Ishikawa (cell line): ENCODE data around the gene SLCO2A1.

Source experiments
- CEBPB ChIP-seq: IDR thresholded peaks from 2 replicates; pipeline ENCODE4 v1.6.1; 2012
- CREB1 ChIP-seq: IDR thresholded peaks from 2 replicates; pipeline ENCODE4 v1.6.1; 2012; ENCODE audit warnings: low read depth
- EGR1 ChIP-seq: IDR thresholded peaks from 2 replicates; pipeline ENCODE4 v1.6.1; 2012
- EP300 ChIP-seq: IDR thresholded peaks from 2 replicates; pipeline ENCODE4 v1.6.1; 2012; ENCODE audit warnings: borderline replicate concordance
- FOXM1 ChIP-seq: IDR thresholded peaks from 2 replicates; pipeline ENCODE4 v1.6.1; 2012; ENCODE audit warnings: low read depth, borderline replicate concordance
- NFIC ChIP-seq: IDR thresholded peaks from 2 replicates; pipeline ENCODE4 v1.6.1; 2012
- RAD21 ChIP-seq: IDR thresholded peaks from 2 replicates; pipeline ENCODE4 v1.6.1; 2012; ENCODE audit warnings: low read depth
- REST ChIP-seq: IDR thresholded peaks from 2 replicates; pipeline ENCODE4 v1.6.1; 2012; ENCODE audit warnings: low read depth, mild to moderate bottlenecking
- TAF1 ChIP-seq: IDR thresholded peaks from 2 replicates; pipeline ENCODE4 v1.6.1; 2012; ENCODE audit warnings: low read depth, mild to moderate bottlenecking
- TCF12 ChIP-seq: IDR thresholded peaks from 2 replicates; pipeline ENCODE4 v1.6.1; 2012; ENCODE audit warnings: low read depth
- TEAD4 ChIP-seq: IDR thresholded peaks from 2 replicates; pipeline ENCODE4 v1.6.1; 2012
- YY1 ChIP-seq: IDR thresholded peaks from 2 replicates; pipeline ENCODE4 v1.6.1; 2012; ENCODE audit warnings: low read depth
- ZBTB7A ChIP-seq: IDR thresholded peaks from 2 replicates; pipeline ENCODE4 v1.6.1; 2012; ENCODE audit warnings: low read depth
- TF ChIP-seq, protein P1 (sequence below): IDR thresholded peaks from 2 replicates; pipeline ENCODE4 v1.6.1; 2012
- TF ChIP-seq, protein P2 (sequence below): IDR thresholded peaks from 2 replicates; pipeline ENCODE4 v1.6.1; 2012

SLCO2A1 gene

DNA sequence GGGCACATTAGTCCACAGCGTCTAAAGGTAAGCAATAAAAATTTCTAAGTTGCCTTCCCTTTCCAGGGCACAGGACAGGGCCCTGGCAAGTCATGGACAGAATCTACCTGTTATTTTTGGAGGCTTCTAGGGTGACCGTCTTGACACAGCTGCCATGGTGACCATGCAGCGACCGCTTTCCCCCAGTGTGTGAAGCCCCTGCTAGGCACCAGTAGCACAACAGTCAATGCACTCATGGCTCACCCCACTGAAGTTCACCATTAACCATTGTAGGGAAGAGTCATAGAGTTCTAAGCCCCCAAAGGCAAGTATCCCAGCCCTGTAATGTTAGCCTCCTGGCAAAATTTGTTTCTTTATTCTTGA, 43.8 kb upstream of the SLCO2A1 start:
- TF ChIP-seq YY1 (no peak), EGR1 (no peak), TEAD4 (no peak), CEBPB (no peak), FOXM1 (no peak), EP300 (no peak)

GRCh38 chr3:134072881-134073582, 43.3 kb upstream of the SLCO2A1 start:
- no peak for TF ChIP-seq TCF12
- TF ChIP-seq CREB1 = no peak
- TF ChIP-seq ZBTB7A = no peak
- TF ChIP-seq TEAD4 = no peak
- TF ChIP-seq YY1 = no peak
- TF ChIP-seq TAF1 = no peak
- TF ChIP-seq, protein P1, sequence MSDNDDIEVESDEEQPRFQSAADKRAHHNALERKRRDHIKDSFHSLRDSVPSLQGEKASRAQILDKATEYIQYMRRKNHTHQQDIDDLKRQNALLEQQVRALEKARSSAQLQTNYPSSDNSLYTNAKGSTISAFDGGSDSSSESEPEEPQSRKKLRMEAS = no peak
- TF ChIP-seq RAD21 = no peak
- TF ChIP-seq NFIC = no peak
- no peak for TF ChIP-seq REST
- TF ChIP-seq, protein P2, sequence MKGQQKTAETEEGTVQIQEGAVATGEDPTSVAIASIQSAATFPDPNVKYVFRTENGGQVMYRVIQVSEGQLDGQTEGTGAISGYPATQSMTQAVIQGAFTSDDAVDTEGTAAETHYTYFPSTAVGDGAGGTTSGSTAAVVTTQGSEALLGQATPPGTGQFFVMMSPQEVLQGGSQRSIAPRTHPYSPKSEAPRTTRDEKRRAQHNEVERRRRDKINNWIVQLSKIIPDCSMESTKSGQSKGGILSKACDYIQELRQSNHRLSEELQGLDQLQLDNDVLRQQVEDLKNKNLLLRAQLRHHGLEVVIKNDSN = no peak
- TF ChIP-seq CEBPB = no peak
- no peak for TF ChIP-seq EP300
- TF ChIP-seq EGR1 = no peak
- TF ChIP-seq FOXM1 = no peak

DNA sequence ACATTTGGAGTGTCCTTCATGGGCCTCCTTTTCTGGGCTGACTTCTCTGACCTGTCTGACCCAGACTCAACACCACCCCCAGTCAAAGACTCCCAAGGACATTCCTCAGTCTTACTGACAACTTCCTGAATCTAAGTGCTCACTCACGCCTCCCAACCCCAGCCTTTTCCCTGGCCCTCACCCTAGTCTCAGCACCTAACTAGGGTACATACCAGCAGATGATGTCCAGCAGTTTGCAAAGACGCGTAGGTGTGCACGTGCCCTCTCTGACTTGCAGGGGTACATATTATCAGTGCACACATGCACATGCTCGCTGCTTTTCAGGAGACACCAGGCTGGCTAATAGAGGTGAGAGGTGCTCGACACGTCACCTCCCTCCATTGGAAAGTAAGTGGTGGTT, 38.7 kb upstream of the SLCO2A1 start:
- TF ChIP-seq TCF12 = no peak
- TF ChIP-seq, protein P2 = no peak
- TF ChIP-seq TAF1 = no peak
- TF ChIP-seq YY1 = no peak
- TF ChIP-seq ZBTB7A = no peak
- TF ChIP-seq EGR1 = no peak
- no peak for TF ChIP-seq EP300
- no peak for TF ChIP-seq RAD21
- no peak for TF ChIP-seq REST

- no peak for TF ChIP-seq EP300
- no peak for TF ChIP-seq REST
- no peak for TF ChIP-seq CEBPB
- TF ChIP-seq EGR1 = peak; percentile 93
These were observed 37.9 kb upstream of the SLCO2A1 start for GRCh38 chr3:134067531-134068161.
